Measurements from ENCODE around the gene MUCL3.

Gene MUCL3

GRCh38 chr6:30970946-30971345 lies 30.2 kb downstream of the MUCL3 start:
- no peaks in the 10 kb centered on the region for H3K27me3 ChIP-seq
- H3K4me3 ChIP-seq = no peak overlapping the region
- no peaks in the 10 kb centered on the region for H4K20me1 ChIP-seq
- H3K4me2 ChIP-seq = no peak overlapping the region
- no peak overlapping the region for H3K9ac ChIP-seq
- TF ChIP-seq Cebpa-rat (IDR thresholded peaks at IDR 0.05) = no peak
- no peak overlapping the region for H3K27ac ChIP-seq
- no peaks in the 10 kb centered on the region for H3K4me1 ChIP-seq
- H3K36me3 ChIP-seq = no peaks in the 10 kb centered on the region
- H3K9me3 ChIP-seq = no peaks in the 10 kb centered on the region

- Histone ChIP-seq H3K9ac (no peak overlapping the region), H3K36me3 (no peaks in the 10 kb centered on the region), H3K4me1 (no peaks in the 10 kb centered on the region), H3K4me2 (no peak overlapping the region), H3K27me3 (0 out of 2 replicates have a peak, but pooled peaks cover under 1% of the 10 kb centered on the region), H3K4me3 (no peak overlapping the region), H4K20me1 (no peaks in the 10 kb centered on the region), H3K27ac (no peak overlapping the region), H3K9me3 (no peaks in the 10 kb centered on the region)
- TF ChIP-seq Cebpa-rat (IDR thresholded peaks at IDR 0.05) = no peak
Observed at GRCh38 chr6:30972816-30973215, 32.0 kb downstream of the MUCL3 start.

GRCh38 chr6:30974490-30975252 lies 33.9 kb downstream of the MUCL3 start:
- Histone ChIP-seq H3K27me3 (peaks cover 7% of the 10 kb centered on the region; the same call in 1 of the 2 replicates), H3K27ac (no peak overlapping the region), H3K4me1 (peaks cover 14% of the 10 kb centered on the region), H3K9me3 (no peaks in the 10 kb centered on the region), H3K4me3 (no peak overlapping the region), H3K36me3 (no peaks in the 10 kb centered on the region), H3K9ac (no peak overlapping the region), H4K20me1 (no peaks in the 10 kb centered on the region), H3K4me2 (no peak overlapping the region)
- no peak for TF ChIP-seq Cebpa-rat (IDR thresholded peaks at IDR 0.05)

- Histone ChIP-seq H3K4me3 (no peak overlapping the region), H3K27ac (no peak overlapping the region), H3K9ac (no peak overlapping the region), H3K27me3 (peaks cover 7% of the 10 kb centered on the region; the same call in 1 of the 2 replicates), H3K9me3 (no peaks in the 10 kb centered on the region), H3K4me1 (peaks cover 14% of the 10 kb centered on the region), H4K20me1 (no peaks in the 10 kb centered on the region), H3K36me3 (no peaks in the 10 kb centered on the region), H3K4me2 (peak overlapping the region; percentile 46)
- no peak for TF ChIP-seq Cebpa-rat (IDR thresholded peaks at IDR 0.05)
Observed at GRCh38 chr6:30979141-30979540, 38.4 kb downstream of the MUCL3 start.

GRCh38 chr6:30979690-30980089 lies 38.9 kb downstream of the MUCL3 start:
- Histone ChIP-seq H3K27ac (no peak overlapping the region), H4K20me1 (no peaks in the 10 kb centered on the region), H3K9ac (no peak overlapping the region), H3K4me3 (no peak overlapping the region), H3K36me3 (no peaks in the 10 kb centered on the region), H3K27me3 (peaks cover 7% of the 10 kb centered on the region; the same call in 1 of the 2 replicates), H3K4me1 (peaks cover 14% of the 10 kb centered on the region), H3K4me2 (no peak overlapping the region), H3K9me3 (no peaks in the 10 kb centered on the region)
- no peak for TF ChIP-seq Cebpa-rat (IDR thresholded peaks at IDR 0.05)

- no peak overlapping the region for H3K4me3 ChIP-seq
Observed at GRCh38 chr6:30981942-30982772, 41.4 kb downstream of the MUCL3 start.

GRCh38 chr6:30983439-30983838 lies 42.7 kb downstream of the MUCL3 start, which contains the start of gene MUC21:
MUC21 (plus strand) TSS chr6:30983718; CDS start chr6:30983959, 241 bp downstream.
- TF ChIP-seq Cebpa-rat (IDR thresholded peaks at IDR 0.05) = no peak
- no peak within 1 kb of the TSS for H3K4me3 ChIP-seq
- H4K20me1 ChIP-seq = no peaks in the 10 kb centered on the region
- H3K27me3 ChIP-seq = peaks cover under 1% of the 10 kb centered on the region; the same call in 1 of the 2 replicates
- H3K27ac ChIP-seq = no peak within 1 kb of the TSS
- H3K9me3 ChIP-seq = no peaks in the 10 kb centered on the region
- H3K9ac ChIP-seq = no peak within 1 kb of the TSS
- H3K36me3 ChIP-seq = no peaks in the 10 kb centered on the region
- peaks cover 11% of the 10 kb centered on the region for H3K4me1 ChIP-seq
- no peak within 1 kb of the TSS for H3K4me2 ChIP-seq

More at GRCh38 chr6:30981942-30982772, 41.4 kb downstream of the MUCL3 start:
- Histone ChIP-seq H3K4me2 (no peak overlapping the region), H3K36me3 (no peaks in the 10 kb centered on the region), H3K27me3 (peaks cover 7% of the 10 kb centered on the region; the same call in 1 of the 2 replicates), H3K9ac (no peak overlapping the region), H3K9me3 (no peaks in the 10 kb centered on the region), H4K20me1 (no peaks in the 10 kb centered on the region), H3K27ac (no peak overlapping the region), H3K4me1 (peaks cover 14% of the 10 kb centered on the region)
- TF ChIP-seq Cebpa-rat (IDR thresholded peaks at IDR 0.05) = no peak

GRCh38 chr6:30985490-30985889 lies 44.7 kb downstream of the MUCL3 start:
- Histone ChIP-seq H4K20me1 (no peaks in the 10 kb centered on the region), H3K4me3 (no peak overlapping the region), H3K27ac (no peak overlapping the region), H3K9me3 (no peaks in the 10 kb centered on the region), H3K4me2 (no peak overlapping the region), H3K27me3 (no peaks in the 10 kb centered on the region), H3K9ac (no peak overlapping the region), H3K4me1 (0 out of 2 replicates have a peak, but pooled peaks cover 4% of the 10 kb centered on the region), H3K36me3 (no peaks in the 10 kb centered on the region)
- TF ChIP-seq Cebpa-rat (IDR thresholded peaks at IDR 0.05) = no peak

- H4K20me1 ChIP-seq = no peaks in the 10 kb centered on the region
- no peaks in the 10 kb centered on the region for H3K9me3 ChIP-seq
- no peaks in the 10 kb centered on the region for H3K27me3 ChIP-seq
- 0 out of 2 replicates have a peak, but pooled peaks cover 6% of the 10 kb centered on the region for H3K4me1 ChIP-seq
- H3K4me2 ChIP-seq = no peak overlapping the region
- no peaks in the 10 kb centered on the region for H3K36me3 ChIP-seq
- no peak overlapping the region for H3K27ac ChIP-seq
- no peak for TF ChIP-seq Cebpa-rat (IDR thresholded peaks at IDR 0.05)
- H3K4me3 ChIP-seq = no peak overlapping the region
- H3K9ac ChIP-seq = no peak overlapping the region
Observed at GRCh38 chr6:30987304-30987703, 46.5 kb downstream of the MUCL3 start.
